ENCODE data around the gene LRPPRC.

Gene LRPPRC

DNA sequence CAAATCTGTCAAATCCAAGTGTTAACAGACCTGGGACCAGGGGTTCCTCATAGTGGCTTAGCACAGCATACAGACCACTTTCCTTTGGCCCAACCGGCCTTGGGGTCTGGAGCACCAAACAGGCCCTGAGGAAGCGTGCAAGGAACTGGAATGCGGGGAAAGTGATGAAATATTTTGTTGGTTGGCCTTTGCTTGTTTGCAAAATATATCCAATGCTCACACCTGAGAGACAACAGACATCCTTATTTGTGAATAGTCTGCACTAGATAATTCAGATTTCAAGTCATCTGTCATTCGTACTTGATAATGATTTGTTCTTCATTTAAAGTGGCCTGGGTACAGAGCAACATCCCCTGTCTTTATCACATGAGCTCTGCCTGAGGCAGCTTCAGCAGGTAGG is 113.5 kb downstream of the LRPPRC start:
- TF ChIP-seq, protein P1, sequence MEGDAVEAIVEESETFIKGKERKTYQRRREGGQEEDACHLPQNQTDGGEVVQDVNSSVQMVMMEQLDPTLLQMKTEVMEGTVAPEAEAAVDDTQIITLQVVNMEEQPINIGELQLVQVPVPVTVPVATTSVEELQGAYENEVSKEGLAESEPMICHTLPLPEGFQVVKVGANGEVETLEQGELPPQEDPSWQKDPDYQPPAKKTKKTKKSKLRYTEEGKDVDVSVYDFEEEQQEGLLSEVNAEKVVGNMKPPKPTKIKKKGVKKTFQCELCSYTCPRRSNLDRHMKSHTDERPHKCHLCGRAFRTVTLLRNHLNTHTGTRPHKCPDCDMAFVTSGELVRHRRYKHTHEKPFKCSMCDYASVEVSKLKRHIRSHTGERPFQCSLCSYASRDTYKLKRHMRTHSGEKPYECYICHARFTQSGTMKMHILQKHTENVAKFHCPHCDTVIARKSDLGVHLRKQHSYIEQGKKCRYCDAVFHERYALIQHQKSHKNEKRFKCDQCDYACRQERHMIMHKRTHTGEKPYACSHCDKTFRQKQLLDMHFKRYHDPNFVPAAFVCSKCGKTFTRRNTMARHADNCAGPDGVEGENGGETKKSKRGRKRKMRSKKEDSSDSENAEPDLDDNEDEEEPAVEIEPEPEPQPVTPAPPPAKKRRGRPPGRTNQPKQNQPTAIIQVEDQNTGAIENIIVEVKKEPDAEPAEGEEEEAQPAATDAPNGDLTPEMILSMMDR (IDR thresholded peaks at IDR 0.05; ENCODE audit: control insufficient read depth, insufficient read depth, low read depth, low read length, missing control alignments), result no peak
- no peak overlapping the region for H3K4me3 ChIP-seq (ENCODE audit: control insufficient read depth, low read depth, low read length)
- DNase-seq (ENCODE audit: low read depth), result no peak

DNA sequence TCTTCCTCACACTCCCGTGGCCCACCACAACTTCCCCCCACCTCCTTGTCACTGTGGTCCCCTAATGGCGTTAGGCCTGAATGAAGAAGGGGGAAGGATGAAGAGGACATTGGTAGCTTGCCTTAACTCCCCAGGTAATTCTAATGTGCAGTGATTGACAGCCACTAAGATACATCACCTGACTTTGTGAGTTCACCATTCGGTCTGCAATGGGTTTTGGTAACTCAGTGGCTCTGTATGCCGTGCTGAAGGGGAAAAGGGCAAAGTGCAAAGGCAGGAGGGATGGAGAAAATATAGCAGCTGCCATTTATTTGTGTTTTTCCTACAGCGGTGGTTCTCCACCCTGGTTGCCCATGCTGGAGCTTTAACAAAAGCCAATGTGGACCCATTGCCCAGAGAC is 114.8 kb downstream of the LRPPRC start:
- TF ChIP-seq, protein P1 (IDR thresholded peaks at IDR 0.05; ENCODE audit: control insufficient read depth, insufficient read depth, low read depth, low read length, missing control alignments), result no peak
- no peak for DNase-seq (ENCODE audit: low read depth)
- H3K4me3 ChIP-seq (ENCODE audit: control insufficient read depth, low read depth, low read length), result no peak overlapping the region

DNA sequence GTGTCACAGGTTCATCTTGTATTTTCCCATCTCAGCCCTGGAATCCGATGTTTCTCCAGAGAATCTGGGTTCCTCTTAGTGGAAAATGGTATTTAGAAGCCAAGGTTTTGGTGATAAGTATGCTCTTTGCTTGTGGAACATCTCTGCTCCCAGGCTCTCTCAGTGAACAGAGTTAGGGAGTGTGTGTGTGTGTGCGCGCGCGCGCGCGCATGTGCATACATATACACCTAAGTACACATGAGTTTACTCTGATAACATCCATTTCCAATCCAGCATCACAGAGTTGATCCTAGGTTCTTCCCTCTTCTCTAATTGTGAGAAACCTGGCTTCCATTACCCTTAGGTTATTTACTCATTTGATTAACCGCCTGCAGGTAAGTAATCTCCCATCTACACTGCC is 115.3 kb downstream of the LRPPRC start:
- no peak overlapping the region for H3K4me3 ChIP-seq (ENCODE audit: control insufficient read depth, low read depth, low read length)
- TF ChIP-seq, protein P1 (IDR thresholded peaks at IDR 0.05; ENCODE audit: control insufficient read depth, insufficient read depth, low read depth, low read length, missing control alignments), result no peak
- no peak for DNase-seq (ENCODE audit: low read depth)

DNA sequence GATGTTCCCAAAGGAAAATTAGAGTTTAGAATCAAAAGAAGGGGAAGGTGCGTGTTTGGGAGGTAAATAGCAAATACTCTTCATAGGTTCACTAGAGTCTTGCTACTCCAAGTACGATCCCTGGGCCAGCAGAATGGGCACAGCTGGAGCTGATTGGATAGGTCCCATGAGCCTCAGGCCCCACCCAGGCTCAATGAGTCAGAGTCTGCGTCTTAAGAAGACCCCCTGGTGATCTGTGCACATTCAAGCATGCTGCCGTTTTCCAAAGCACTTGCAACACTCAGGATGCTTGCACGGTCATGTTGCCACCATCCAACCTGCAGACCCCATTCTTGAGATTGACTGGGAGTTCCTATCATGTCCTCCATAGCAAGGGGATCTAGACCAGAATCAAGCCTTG is 116.5 kb downstream of the LRPPRC start:
- no peak overlapping the region for H3K4me3 ChIP-seq (ENCODE audit: control insufficient read depth, low read depth, low read length)
- DNase-seq (ENCODE audit: low read depth), result no peak
- TF ChIP-seq, protein P1 (IDR thresholded peaks at IDR 0.05; ENCODE audit: control insufficient read depth, insufficient read depth, low read depth, low read length, missing control alignments), result no peak

DNA sequence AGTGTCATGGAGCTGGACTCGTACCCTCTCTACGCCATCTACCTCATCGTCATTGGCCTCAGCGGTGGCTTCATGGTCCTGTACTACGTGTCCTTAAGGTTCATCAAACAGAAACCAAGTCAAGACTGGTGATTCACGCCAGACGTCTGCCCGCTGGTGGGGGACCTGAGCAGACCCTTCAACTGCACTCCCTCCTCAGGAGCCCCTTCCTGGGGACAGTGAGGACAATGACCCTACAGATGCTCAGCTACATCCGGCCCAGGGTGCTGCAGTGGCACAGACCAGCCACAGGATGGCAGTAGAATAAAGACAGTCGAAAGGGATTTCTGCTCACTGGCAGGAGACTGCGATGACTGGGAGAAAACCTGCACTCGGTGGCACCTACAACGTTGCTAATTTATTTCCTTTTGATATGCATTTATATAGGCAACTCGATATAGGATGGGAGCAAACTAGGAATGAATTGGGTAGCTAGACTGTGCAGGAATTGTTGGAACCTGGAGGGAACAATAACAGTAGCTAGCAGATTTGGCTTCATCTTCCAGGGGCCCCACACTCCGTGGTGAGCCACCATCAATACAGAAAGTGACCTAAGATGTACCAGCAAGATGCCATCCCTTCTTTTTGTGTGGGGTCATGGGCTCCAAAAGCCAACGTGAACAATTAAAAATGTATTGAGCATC is 117.9 kb downstream of the LRPPRC start:
- DNase-seq (ENCODE audit: low read depth), result peak; percentile 4
- no peak overlapping the region for H3K4me3 ChIP-seq (ENCODE audit: control insufficient read depth, low read depth, low read length)

DNA sequence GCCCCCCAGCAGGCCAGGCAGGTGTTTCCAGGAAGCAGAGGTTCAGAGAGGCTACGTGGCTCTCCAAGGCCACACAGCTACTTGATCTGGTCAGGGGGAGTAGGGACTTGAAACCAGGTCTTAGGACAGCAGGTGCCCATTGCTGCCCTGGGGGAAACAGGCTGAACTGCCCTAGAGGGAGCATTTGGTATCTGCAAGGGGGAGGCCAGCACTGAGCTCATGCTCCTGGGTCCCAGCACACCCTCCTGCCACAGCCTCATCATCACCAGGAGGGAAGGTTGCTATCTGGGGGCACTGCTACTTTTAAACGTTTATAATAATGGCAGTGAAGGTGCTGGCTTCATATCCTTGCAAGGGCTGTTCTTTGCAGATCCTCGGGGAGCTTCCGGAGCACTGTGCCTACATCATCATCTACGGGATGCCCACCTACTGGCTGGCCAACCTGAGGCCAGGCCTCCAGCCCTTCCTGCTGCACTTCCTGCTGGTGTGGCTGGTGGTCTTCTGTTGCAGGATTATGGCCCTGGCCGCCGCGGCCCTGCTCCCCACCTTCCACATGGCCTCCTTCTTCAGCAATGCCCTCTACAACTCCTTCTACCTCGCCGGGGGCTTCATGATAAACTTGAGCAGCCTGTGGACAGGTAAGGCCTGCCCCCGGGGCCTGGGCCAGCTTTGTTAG is 120.9 kb downstream of the LRPPRC start:
- TF ChIP-seq, protein P1 (IDR thresholded peaks at IDR 0.05; ENCODE audit: control insufficient read depth, insufficient read depth, low read depth, low read length, missing control alignments), result no peak
- no peak for DNase-seq (ENCODE audit: low read depth)
- no peak overlapping the region for H3K4me3 ChIP-seq (ENCODE audit: control insufficient read depth, low read depth, low read length)

More for the DNA sequence above, 117.9 kb downstream of the LRPPRC start:
- TF ChIP-seq, protein P1 (IDR thresholded peaks at IDR 0.05; ENCODE audit: control insufficient read depth, insufficient read depth, low read depth, low read length, missing control alignments), result peak; percentile 96

All from AG09309 (cell line).